COR-L47 (cell line): ENCODE data around the gene EMCN.
A peak's percentile ranks its signal among the peaks of the same experiment; 100 is the strongest.
"Not testable (repeated sequence)": the region's sequence is repeated elsewhere in the genome, so short reads cannot be mapped to it uniquely, and the experiment has no call there.

Source experiments
- DNase-seq: peaks from one replicate; lab custom pipeline; 2025; lab: John Stamatoyannopoulos, UW

The EMCN gene

GRCh38 chr4:100492129-100492528, 25.7 kb downstream of the EMCN start:
- DNase-seq, result no peak

DNA sequence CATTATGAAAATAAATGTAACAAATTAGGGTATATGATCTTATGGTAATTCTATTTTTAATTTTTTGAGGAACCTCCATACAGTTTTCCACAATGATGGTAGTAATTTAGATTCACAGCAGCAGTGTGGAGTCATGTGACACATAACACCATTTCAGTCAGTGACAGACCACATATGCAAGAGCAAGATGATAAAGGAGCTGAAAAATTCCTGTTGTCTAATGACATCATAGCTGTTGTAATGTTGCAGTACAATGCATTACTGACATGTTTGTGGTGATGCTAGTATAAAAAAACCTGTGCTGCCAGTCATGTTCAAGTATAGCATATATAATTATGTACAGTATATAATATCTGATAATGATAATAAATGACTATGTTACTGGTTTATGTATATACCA, 28.5 kb downstream of the EMCN start:
- DNase-seq, result no peak

- DNase-seq, result no peak
These were observed 31.3 kb downstream of the EMCN start for GRCh38 chr4:100486496-100486895.

DNA sequence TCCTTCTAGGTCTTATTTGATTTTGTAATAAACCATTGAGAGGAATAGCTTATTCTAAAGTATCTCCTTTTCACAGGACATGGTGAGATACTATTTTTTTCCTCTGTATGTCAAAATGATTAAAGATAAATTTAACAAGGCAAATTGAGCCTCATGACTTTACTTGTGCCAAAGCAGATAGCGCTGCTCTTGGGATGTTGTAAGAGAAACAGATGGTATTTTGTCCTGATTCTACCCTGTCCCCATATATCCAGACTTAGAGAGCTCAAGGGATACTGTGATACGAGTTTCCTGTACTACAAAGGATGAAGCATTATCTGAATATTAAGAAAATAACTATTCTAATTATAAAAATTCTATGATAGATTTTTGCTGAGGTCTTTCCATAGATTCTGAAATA, 34.0 kb downstream of the EMCN start:
- DNase-seq, result no peak

- DNase-seq, result no peak
These were observed 37.9 kb downstream of the EMCN start for GRCh38 chr4:100479971-100480370.

DNA sequence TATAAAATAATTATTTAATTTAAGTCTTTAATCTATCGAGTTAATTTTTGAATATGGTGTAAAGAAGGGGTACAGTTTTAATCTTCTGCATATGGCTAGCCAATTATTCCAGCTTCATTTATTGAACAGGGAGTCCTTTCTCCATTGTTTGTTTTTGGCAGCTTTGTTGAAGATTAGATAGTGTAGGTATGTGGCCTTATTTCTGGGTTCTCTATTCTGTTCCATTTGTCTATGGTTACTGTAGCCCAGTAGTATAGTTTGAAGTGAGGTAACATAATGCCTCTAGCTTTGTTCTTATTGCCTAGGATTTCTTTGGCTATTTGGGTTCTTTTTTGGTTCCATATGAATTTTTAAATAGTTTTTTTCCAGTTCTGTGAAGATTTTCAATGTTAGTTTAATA, 48.3 kb downstream of the EMCN start:
- no peak for DNase-seq

GRCh38 chr4:100466501-100466900, 51.3 kb downstream of the EMCN start:
- no peak for DNase-seq

GRCh38 chr4:100461807-100462605, 55.8 kb downstream of the EMCN start:
- DNase-seq, result no peak

GRCh38 chr4:100450449-100450848, 67.4 kb downstream of the EMCN start:
- DNase-seq, result no peak

GRCh38 chr4:100431416-100431815, 86.4 kb downstream of the EMCN start:
- DNase-seq, result no peak

DNA sequence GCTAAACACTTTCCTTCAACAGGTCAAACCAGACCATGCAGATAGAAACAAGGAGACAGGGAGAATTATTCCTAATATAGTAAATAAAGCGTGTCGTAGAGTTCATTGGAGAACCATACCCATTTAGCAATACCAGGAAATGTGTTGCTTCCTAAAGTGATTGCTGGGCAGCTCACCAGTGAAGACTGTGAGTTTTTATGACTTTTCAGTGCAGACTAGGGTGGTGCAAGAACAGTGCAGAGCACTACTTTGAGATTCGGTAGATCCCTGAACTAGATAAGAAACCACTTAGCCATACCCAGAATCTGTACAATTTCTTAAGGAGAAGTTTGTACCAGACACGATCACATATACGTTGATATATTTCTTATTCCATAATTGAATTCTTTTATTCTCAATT, 87.4 kb downstream of the EMCN start:
- DNase-seq, result no peak

DNA sequence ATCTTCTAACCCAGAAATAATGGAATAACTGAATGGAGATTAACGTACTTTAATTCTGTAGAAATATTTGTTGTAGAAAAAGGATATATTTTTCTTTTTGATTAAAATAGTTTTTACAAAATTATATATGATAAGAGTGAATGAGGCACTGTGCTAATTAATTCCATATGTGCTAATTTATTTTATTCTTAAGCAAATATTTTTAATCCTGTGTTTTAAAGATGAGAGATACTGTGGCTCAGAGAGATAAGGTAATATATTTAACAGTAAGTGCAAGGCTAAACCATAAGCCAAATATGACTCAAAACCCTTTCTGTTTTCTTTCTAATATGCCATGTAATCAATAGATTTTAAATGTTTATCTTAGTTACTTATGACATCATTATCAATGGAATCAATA, 88.2 kb downstream of the EMCN start:
- no peak for DNase-seq

GRCh38 chr4:100428051-100428450, 89.8 kb downstream of the EMCN start:
- DNase-seq, result no peak

- DNase-seq, result no peak
These were observed 93.4 kb downstream of the EMCN start for GRCh38 chr4:100424376-100424775.

- no peak for DNase-seq
These were observed 94.9 kb downstream of the EMCN start for GRCh38 chr4:100422894-100423293.

GRCh38 chr4:100421361-100421978, 96.4 kb downstream of the EMCN start:
- DNase-seq, result peak; percentile 3

DNA sequence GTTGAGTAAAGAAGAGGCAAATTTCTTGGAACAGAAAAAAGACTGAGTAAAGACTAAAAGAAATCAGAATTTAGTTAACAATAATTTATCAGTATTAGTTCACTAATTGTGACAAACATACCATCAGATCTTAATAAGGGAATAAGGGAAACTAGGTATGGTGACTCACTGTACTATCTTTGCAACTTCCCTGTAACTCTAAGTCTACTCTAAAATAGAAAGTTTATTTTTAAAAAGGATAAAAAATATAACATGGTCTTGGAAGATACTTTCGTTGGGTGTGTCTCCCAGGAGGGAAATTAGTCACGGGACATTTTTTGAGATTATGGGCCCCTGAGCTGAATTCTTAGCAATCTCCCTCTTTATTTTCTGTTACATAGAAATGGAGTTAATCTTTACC, 97.3 kb downstream of the EMCN start:
- DNase-seq, result no peak

DNA sequence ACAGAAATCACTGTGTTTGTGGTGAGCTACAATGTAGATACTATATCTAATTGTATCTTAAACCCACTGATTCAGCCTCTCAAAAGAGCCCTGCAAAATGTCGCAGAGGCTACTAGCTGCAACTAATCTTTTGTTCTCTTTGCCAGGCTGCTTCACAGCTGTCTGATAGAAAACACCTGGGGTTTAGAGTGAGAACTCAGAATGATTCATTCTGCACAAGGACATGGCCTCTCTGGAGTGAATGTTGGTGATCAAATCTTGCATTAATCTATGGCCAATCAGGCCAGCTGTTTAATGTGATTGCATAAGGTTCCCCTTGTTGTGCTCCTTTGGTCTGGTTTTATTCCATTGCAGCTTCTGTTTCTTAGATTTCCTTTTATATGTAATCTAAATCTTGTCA, 100.3 kb downstream of the EMCN start:
- no peak for DNase-seq

DNA sequence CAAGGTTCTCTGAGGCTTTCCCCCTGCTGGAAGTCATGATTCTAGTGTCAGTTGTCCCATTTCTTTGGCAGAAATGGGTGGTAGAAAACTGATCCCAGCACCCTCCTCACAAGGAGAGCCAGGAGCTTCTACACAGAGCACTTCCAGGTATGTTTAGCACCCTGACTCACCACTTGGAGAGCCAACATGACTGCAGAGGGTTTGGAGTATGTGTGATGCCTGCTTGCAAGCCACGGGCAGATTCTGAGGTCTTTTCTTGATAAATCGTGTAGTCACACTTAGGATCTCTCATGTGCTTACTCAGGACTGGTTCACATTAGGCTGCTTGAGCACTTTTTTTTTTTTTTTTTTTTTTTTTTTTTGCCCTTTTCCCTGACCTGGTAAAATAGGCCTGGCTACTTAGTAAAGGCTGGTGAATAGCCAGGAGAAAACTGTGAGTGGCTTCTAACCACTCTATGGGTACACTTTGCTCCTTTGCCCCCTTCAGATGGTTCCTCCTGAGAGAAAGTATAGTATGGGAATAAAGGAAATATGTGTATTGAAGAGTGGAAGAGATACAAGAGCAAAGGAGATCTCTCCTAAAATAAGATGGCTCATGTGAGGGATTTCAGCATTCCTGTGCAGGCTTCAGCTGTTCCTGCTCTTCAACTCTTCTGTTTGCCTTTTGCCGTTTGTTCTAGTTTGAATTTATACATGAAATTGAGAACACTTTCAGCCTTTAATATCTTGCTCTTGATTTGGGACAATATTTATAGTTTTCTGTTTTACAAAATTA, 103.6 kb downstream of the EMCN start:
- no peak for DNase-seq

DNA sequence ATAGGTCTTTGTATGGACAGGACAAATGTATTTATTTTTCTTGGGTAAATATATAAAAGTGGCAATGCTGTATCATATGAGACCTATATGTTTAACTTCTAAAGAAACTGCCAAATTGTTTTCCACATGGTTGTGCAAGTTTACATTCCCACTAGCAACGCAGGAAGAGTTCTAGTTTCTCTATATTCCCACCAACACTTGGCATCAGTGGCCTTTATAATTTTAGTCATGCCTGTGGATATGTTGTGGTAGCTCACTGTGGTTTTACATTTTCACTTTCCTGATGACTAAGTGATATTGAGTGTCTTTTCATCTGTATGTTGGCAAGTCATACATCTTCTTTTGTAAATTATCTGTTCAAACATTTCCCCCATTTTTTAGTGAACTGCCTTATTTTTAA, 126.0 kb downstream of the EMCN start:
- DNase-seq, result no peak

- DNase-seq, result no peak
These were observed 126.7 kb downstream of the EMCN start for GRCh38 chr4:100391086-100391485.

DNA sequence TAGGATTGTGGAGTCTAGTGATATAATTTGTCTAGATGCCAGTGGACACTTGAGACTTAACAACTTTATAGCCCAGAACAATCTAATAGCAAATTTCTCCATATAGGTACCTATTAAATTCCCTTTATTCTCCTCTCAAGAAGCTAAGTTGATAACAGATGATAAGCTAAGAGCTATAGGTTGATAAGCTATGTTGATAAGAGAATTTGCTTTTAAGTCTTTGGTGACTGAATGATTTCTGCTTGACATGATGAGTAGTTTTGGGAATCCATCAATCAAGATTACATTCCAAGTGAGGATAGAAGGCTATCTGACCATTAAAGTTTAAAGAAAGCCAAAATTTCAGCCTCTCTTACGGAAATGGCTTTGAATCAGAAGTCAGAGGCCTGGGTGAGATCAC, 131.6 kb downstream of the EMCN start:
- no peak for DNase-seq

DNA sequence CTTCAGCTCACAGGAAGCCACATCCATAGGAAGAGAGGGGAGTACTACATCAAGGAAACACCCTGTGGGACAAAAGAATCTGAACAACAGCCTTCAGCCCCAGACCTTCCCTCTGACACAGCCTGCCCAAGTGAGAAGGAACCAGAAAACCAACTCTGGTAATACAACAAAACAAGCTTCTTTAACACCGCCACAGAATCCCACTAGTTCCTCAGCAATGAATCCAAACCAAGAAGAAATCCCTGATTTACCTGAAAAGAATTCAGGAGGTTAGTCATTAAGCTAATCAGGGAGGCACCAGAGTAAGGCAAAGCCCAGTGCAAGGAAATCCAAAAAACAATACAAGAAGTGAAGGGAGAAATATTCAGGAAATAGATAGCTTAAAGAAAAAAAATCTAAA, 137.4 kb downstream of the EMCN start:
- DNase-seq, result not testable (repeated sequence)
